Measurements from ENCODE around the gene USP16.
"Not testable (repeated sequence)": the region's sequence is repeated elsewhere in the genome, so short reads cannot be mapped to it uniquely, and the experiment has no call there.

The USP16 gene

DNA sequence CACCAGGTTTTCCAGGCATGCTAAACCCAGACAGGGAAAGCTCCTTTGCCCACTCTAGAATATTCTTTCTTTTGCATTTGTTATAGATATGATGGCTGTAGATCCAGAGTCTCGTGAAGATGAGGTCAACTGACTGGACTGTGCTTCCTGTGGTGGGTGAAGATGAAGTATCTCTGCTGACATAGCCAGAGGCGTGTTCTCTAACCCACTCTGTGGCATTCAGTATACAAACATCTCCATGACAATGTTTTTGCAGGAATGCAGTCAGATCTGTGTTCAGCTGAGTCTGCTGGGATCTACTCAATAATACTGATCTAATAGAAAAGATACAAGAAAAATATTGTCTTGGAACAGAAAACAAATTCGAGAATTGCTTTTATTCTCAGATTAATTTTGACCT lies 16.7 kb upstream of the USP16 start:
- no peak overlapping the region for H3K4me2 ChIP-seq (ENCODE audit: insufficient read depth, low read length, poor library complexity, severe bottlenecking)
- H3K79me1 ChIP-seq (ENCODE audit: low read depth, low read length): no peaks in the 10 kb centered on the region
- no peak overlapping the region for H3K27ac ChIP-seq (replicated peaks; ENCODE audit: low read length)
- H2BK5ac ChIP-seq (ENCODE audit: low read length): no peak overlapping the region
- no peak overlapping the region for H3K18ac ChIP-seq (ENCODE audit: low read length)
- no peak overlapping the region for H3K14ac ChIP-seq (ENCODE audit: low read length)
- no peaks in the 10 kb centered on the region for H3K27me3 ChIP-seq (ENCODE audit: control insufficient read depth in 3 of 3, insufficient read depth in 3 of 3, low read depth in 1 of 3, low read length in 3 of 3)
- H2AK5ac ChIP-seq (ENCODE audit: low read depth, low read length): no peak overlapping the region
- H3K4ac ChIP-seq (ENCODE audit: low read length): no peak overlapping the region
- H3K36me3 ChIP-seq (replicated peaks in 1 of 2; ENCODE audit: control insufficient read depth in 2 of 2, insufficient read depth in 2 of 2, low read length in 2 of 2): peaks cover 0 to 8% of the 10 kb centered on the region in 2 donors
- H3K9me3 ChIP-seq (replicated peaks in 1 of 2; ENCODE audit: control insufficient read depth in 2 of 2, insufficient read depth in 1 of 2, low read depth in 1 of 2, low read length in 2 of 2): no peaks in the 10 kb centered on the region
- H2BK15ac ChIP-seq (ENCODE audit: low read length): no peak overlapping the region
- H2BK120ac ChIP-seq (ENCODE audit: low read depth, low read length): no peak overlapping the region
- WGBS, 2 donors (ENCODE audit: extremely low coverage in 2 of 2, insufficient read length in 2 of 2, insufficient replicate concordance in 1 of 2): no CpG with 5 or more reads among the region's 3 CpGs
- H3K4me3 ChIP-seq (ENCODE audit: low read length in 2 of 2): no peak overlapping the region
- no peak overlapping the region for H3K23ac ChIP-seq (ENCODE audit: low read depth, low read length, poor library complexity)
- H4K8ac ChIP-seq (ENCODE audit: low read depth, low read length): no peak overlapping the region
- no peak overlapping the region for H2BK12ac ChIP-seq (ENCODE audit: low read length)
- no peak for DNase-seq (ENCODE audit: low spot score)
- no peak overlapping the region for H4K91ac ChIP-seq (ENCODE audit: low read depth, low read length, poor library complexity)
- peaks cover 0 to 2% of the 10 kb centered on the region in 2 donors for H3K4me1 ChIP-seq (ENCODE audit: control insufficient read depth in 2 of 2, insufficient read depth in 1 of 2, low read depth in 1 of 2, low read length in 2 of 2)
- H2AFZ ChIP-seq (ENCODE audit: low read length): peak overlapping the region; percentile 68
- H3K9ac ChIP-seq (ENCODE audit: low read depth, low read length, poor library complexity): no peak overlapping the region

DNA sequence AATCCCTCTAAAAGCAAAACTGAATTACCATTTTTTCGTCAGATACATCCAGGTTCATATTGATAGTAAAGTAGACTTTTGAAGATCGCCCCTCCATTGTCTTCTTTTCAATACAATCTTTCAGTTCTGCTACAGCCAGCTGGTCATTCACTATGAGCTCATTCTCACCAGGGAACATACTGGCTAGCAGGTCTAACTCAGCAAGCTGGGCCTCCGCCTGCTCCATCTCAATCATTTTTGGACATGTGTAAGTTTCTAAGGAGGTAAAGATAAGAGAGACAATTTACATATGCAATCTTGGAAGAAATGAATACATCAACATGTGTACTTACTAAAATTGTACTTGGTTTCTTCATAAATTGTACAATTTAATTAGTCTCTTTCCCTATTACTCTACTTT lies 16.1 kb upstream of the USP16 start:
- H3K4me2 ChIP-seq (ENCODE audit: insufficient read depth, low read length, poor library complexity, severe bottlenecking): no peak overlapping the region
- H4K91ac ChIP-seq (ENCODE audit: low read depth, low read length, poor library complexity): no peak overlapping the region
- no peak overlapping the region for H2BK12ac ChIP-seq (ENCODE audit: low read length)
- DNase-seq (ENCODE audit: low spot score): no peak
- H3K18ac ChIP-seq (ENCODE audit: low read length): no peak overlapping the region
- no peak overlapping the region for H3K4me3 ChIP-seq (ENCODE audit: low read length in 2 of 2)
- H3K23ac ChIP-seq (ENCODE audit: low read depth, low read length, poor library complexity): no peak overlapping the region
- H3K4ac ChIP-seq (ENCODE audit: low read length): no peak overlapping the region
- peak overlapping the region; percentile 68 for H2AFZ ChIP-seq (ENCODE audit: low read length)
- no peak overlapping the region for H3K27ac ChIP-seq (replicated peaks; ENCODE audit: low read length)
- H2BK5ac ChIP-seq (ENCODE audit: low read length): no peak overlapping the region
- no peaks in the 10 kb centered on the region for H3K79me1 ChIP-seq (ENCODE audit: low read depth, low read length)
- peaks cover 0 to 8% of the 10 kb centered on the region in 2 donors for H3K36me3 ChIP-seq (replicated peaks in 1 of 2; ENCODE audit: control insufficient read depth in 2 of 2, insufficient read depth in 2 of 2, low read length in 2 of 2)
- H2AK5ac ChIP-seq (ENCODE audit: low read depth, low read length): no peak overlapping the region
- WGBS, 2 donors (ENCODE audit: extremely low coverage in 2 of 2, insufficient read length in 2 of 2, insufficient replicate concordance in 1 of 2): no CpG with 5 or more reads among the region's 3 CpGs
- H2BK15ac ChIP-seq (ENCODE audit: low read length): no peak overlapping the region
- no peak overlapping the region for H3K9ac ChIP-seq (ENCODE audit: low read depth, low read length, poor library complexity)
- no peak overlapping the region for H3K14ac ChIP-seq (ENCODE audit: low read length)
- H3K4me1 ChIP-seq (ENCODE audit: control insufficient read depth in 2 of 2, insufficient read depth in 1 of 2, low read depth in 1 of 2, low read length in 2 of 2): peaks cover 0 to 2% of the 10 kb centered on the region in 2 donors
- H2BK120ac ChIP-seq (ENCODE audit: low read depth, low read length): no peak overlapping the region
- no peaks in the 10 kb centered on the region for H3K27me3 ChIP-seq (ENCODE audit: control insufficient read depth in 3 of 3, insufficient read depth in 3 of 3, low read depth in 1 of 3, low read length in 3 of 3)
- H4K8ac ChIP-seq (ENCODE audit: low read depth, low read length): no peak overlapping the region
- no peaks in the 10 kb centered on the region for H3K9me3 ChIP-seq (replicated peaks in 1 of 2; ENCODE audit: control insufficient read depth in 2 of 2, insufficient read depth in 1 of 2, low read depth in 1 of 2, low read length in 2 of 2)

DNA sequence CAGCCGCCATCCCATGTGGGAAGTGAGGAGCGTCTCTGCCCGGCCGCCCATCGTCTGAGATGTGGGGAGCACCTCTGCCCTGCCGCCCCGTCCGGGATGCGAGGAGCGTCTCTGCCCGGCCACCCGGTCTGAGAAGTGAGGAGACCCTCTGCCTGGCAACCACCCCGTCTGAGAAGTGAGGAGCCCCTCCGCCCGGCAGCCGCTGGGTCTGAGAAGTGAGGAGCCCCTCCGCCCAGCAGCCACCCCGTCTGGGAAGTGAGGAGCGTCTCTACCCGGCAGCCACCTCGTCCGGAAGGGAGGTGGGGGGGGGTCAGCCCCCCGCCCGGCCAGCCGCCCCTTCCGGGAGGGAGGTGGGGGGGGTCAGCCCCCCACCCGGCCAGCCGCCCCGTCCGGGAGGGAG lies 13.2 kb upstream of the USP16 start:
- not testable (repeated sequence) for H3K4me1 ChIP-seq (ENCODE audit: control insufficient read depth in 2 of 2, insufficient read depth in 1 of 2, low read depth in 1 of 2, low read length in 2 of 2); DNase-seq (ENCODE audit: low spot score); H3K18ac ChIP-seq (ENCODE audit: low read length); H3K9me3 ChIP-seq (replicated peaks in 1 of 2; ENCODE audit: control insufficient read depth in 2 of 2, insufficient read depth in 1 of 2, low read depth in 1 of 2, low read length in 2 of 2); H3K9ac ChIP-seq (ENCODE audit: low read depth, low read length, poor library complexity); H3K79me1 ChIP-seq (ENCODE audit: low read depth, low read length); H3K27ac ChIP-seq (replicated peaks; ENCODE audit: low read length); H3K14ac ChIP-seq (ENCODE audit: low read length); H2BK15ac ChIP-seq (ENCODE audit: low read length); H2AK5ac ChIP-seq (ENCODE audit: low read depth, low read length); H3K36me3 ChIP-seq (replicated peaks in 1 of 2; ENCODE audit: control insufficient read depth in 2 of 2, insufficient read depth in 2 of 2, low read length in 2 of 2); H3K4me2 ChIP-seq (ENCODE audit: insufficient read depth, low read length, poor library complexity, severe bottlenecking); H3K4me3 ChIP-seq (ENCODE audit: low read length in 2 of 2); H2BK12ac ChIP-seq (ENCODE audit: low read length); H3K4ac ChIP-seq (ENCODE audit: low read length); H3K23ac ChIP-seq (ENCODE audit: low read depth, low read length, poor library complexity); H4K91ac ChIP-seq (ENCODE audit: low read depth, low read length, poor library complexity); H3K27me3 ChIP-seq (ENCODE audit: control insufficient read depth in 3 of 3, insufficient read depth in 3 of 3, low read depth in 1 of 3, low read length in 3 of 3); H4K8ac ChIP-seq (ENCODE audit: low read depth, low read length); H2BK5ac ChIP-seq (ENCODE audit: low read length); H2BK120ac ChIP-seq (ENCODE audit: low read depth, low read length); H2AFZ ChIP-seq (ENCODE audit: low read length)
- no CpG with 5 or more reads among the region's 30 CpGs for WGBS, 2 donors (ENCODE audit: extremely low coverage in 2 of 2, insufficient read length in 2 of 2, insufficient replicate concordance in 1 of 2)

DNA sequence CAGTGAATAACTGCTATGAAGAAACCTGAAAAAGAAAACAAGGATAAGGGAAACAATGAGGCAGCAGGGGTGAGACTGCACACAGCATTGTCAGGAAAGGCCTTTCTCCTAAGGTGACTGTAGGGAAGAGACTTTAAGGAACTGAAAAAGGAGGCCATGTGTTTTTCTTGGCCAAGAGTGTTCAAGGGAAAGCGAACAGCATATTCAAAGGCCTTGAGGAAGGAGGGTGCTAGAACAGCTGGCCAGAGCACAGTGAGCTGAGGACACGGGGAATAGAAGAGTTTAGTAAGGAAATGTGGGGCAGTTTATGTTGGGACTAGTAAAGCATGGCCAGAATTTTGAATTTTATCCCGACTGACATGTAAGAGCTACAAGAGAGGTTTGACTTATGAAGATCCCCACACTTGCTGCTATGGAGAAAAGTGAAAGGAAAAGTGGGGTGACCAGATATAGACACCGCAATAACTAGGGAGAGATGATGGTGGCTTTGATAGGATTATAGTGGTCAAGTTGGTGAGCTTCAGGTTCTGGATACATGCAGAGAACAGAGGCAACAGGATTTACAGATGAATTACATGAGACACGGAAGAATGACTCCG lies 6.7 kb upstream of the USP16 start:
- no peaks in the 10 kb centered on the region for H3K4me1 ChIP-seq (ENCODE audit: control insufficient read depth in 2 of 2, insufficient read depth in 1 of 2, low read depth in 1 of 2, low read length in 2 of 2)
- no peak overlapping the region for H3K18ac ChIP-seq (ENCODE audit: low read length)
- H3K9me3 ChIP-seq (replicated peaks in 1 of 2; ENCODE audit: control insufficient read depth in 2 of 2, insufficient read depth in 1 of 2, low read depth in 1 of 2, low read length in 2 of 2): no peaks in the 10 kb centered on the region
- no peak overlapping the region for H3K14ac ChIP-seq (ENCODE audit: low read length)
- no CpG with 5 or more reads among the region's 6 CpGs for WGBS, 2 donors (ENCODE audit: extremely low coverage in 2 of 2, insufficient read length in 2 of 2, insufficient replicate concordance in 1 of 2)
- H2BK15ac ChIP-seq (ENCODE audit: low read length): no peak overlapping the region
- H2AFZ ChIP-seq (ENCODE audit: low read length): peak overlapping the region; percentile 25
- H3K4me2 ChIP-seq (ENCODE audit: insufficient read depth, low read length, poor library complexity, severe bottlenecking): no peak overlapping the region
- H3K27ac ChIP-seq (replicated peaks; ENCODE audit: low read length): no peak overlapping the region
- H3K4me3 ChIP-seq (ENCODE audit: low read length in 2 of 2): peak overlapping the region in 1 of 2 donors; percentile 80
- no peak overlapping the region for H4K91ac ChIP-seq (ENCODE audit: low read depth, low read length, poor library complexity)
- H2AK5ac ChIP-seq (ENCODE audit: low read depth, low read length): no peak overlapping the region
- no peak overlapping the region for H4K8ac ChIP-seq (ENCODE audit: low read depth, low read length)
- DNase-seq (ENCODE audit: low spot score): no peak
- no peak overlapping the region for H3K23ac ChIP-seq (ENCODE audit: low read depth, low read length, poor library complexity)
- no peak overlapping the region for H3K9ac ChIP-seq (ENCODE audit: low read depth, low read length, poor library complexity)
- no peaks in the 10 kb centered on the region for H3K27me3 ChIP-seq (ENCODE audit: control insufficient read depth in 3 of 3, insufficient read depth in 3 of 3, low read depth in 1 of 3, low read length in 3 of 3)
- no peak overlapping the region for H2BK5ac ChIP-seq (ENCODE audit: low read length)
- no peak overlapping the region for H2BK120ac ChIP-seq (ENCODE audit: low read depth, low read length)
- no peak overlapping the region for H3K4ac ChIP-seq (ENCODE audit: low read length)
- no peaks in the 10 kb centered on the region for H3K79me1 ChIP-seq (ENCODE audit: low read depth, low read length)
- H2BK12ac ChIP-seq (ENCODE audit: low read length): no peak overlapping the region
- no peaks in the 10 kb centered on the region for H3K36me3 ChIP-seq (replicated peaks in 1 of 2; ENCODE audit: control insufficient read depth in 2 of 2, insufficient read depth in 2 of 2, low read length in 2 of 2)
